Transverse colon (tissue), 4 donors: ENCODE data around the gene GNAT1.

Experiments used
- EP300 ChIP-seq: sonication (generic); formaldehyde crosslinking; IDR thresholded peaks from one replicate; pipeline ENCODE4 v1.6.1; 2017; ENCODE audit warnings: antibody characterized with exemption, low read depth
- POLR2A ChIP-seq: fragments of 450-650 bp; IDR thresholded peaks from one replicate; pipeline ENCODE4 v1.6.1; 2016; ENCODE audit warnings: antibody characterized with exemption, mild to moderate bottlenecking, moderate library complexity
- POLR2AphosphoS5 ChIP-seq, 3 donors: sonication (generic); formaldehyde crosslinking; IDR thresholded peaks; one replicate each; pipeline ENCODE4 v1.6.1; 2016; ENCODE audit warnings: antibody characterized with exemption in 3 of 3
- TF ChIP-seq, protein P1 (sequence below), 5 experiments: fragments of 200-600 bp in 3 of 5; fragments of 450-650 bp in 2 of 5; sonication (generic) in 3 of 5; IDR thresholded peaks; 1 replicate in 2 of 5; 2 replicates in 3 of 5; pipeline ENCODE4 v1.5.1; 2016 to 2017; ENCODE audit warnings: antibody characterized with exemption in 5 of 5, inconsistent platforms in 3 of 5, mild to moderate bottlenecking in 2 of 5, moderate library complexity in 1 of 5

- TF ChIP-seq, protein P1, sequence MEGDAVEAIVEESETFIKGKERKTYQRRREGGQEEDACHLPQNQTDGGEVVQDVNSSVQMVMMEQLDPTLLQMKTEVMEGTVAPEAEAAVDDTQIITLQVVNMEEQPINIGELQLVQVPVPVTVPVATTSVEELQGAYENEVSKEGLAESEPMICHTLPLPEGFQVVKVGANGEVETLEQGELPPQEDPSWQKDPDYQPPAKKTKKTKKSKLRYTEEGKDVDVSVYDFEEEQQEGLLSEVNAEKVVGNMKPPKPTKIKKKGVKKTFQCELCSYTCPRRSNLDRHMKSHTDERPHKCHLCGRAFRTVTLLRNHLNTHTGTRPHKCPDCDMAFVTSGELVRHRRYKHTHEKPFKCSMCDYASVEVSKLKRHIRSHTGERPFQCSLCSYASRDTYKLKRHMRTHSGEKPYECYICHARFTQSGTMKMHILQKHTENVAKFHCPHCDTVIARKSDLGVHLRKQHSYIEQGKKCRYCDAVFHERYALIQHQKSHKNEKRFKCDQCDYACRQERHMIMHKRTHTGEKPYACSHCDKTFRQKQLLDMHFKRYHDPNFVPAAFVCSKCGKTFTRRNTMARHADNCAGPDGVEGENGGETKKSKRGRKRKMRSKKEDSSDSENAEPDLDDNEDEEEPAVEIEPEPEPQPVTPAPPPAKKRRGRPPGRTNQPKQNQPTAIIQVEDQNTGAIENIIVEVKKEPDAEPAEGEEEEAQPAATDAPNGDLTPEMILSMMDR (IDR thresholded peaks at IDR 0.05): no peak
- TF ChIP-seq POLR2A (no peak), EP300 (no peak), POLR2AphosphoS5 (IDR thresholded peaks at IDR 0.05) (no peak)
Measured at GRCh38 chr3:50211930-50212329, 20.5 kb downstream of the GNAT1 start.
